ENCODE measurements around the gene SH3GL3.

Gene SH3GL3

DNA sequence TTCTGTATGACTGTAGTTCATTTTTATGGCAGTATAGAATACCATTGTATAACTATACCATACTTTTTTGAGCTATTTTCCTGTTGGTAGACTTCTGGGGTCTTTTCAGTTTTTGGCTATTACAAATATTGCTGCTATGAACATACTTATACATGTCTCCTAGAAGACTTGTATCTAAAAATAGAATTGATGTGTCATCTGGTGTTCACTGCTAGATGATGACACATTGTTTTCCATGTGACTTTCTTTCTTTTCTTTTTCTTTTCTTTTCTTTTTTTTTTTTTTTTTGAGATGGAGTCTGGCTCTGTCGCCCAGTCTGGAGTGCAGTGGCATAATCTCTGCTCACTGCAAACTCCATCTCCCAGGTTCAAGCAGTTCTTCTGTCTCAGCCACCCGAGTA, 69.8 kb downstream of the SH3GL3 start:
- in situ Hi-C loops (cut with MboI; ENCODE audit: low pct_unique_long_range_greater_than_20kb, low sequenced_read_pairs, unreplicated experiment): no loop called here
- TF ChIP-seq, protein P1, sequence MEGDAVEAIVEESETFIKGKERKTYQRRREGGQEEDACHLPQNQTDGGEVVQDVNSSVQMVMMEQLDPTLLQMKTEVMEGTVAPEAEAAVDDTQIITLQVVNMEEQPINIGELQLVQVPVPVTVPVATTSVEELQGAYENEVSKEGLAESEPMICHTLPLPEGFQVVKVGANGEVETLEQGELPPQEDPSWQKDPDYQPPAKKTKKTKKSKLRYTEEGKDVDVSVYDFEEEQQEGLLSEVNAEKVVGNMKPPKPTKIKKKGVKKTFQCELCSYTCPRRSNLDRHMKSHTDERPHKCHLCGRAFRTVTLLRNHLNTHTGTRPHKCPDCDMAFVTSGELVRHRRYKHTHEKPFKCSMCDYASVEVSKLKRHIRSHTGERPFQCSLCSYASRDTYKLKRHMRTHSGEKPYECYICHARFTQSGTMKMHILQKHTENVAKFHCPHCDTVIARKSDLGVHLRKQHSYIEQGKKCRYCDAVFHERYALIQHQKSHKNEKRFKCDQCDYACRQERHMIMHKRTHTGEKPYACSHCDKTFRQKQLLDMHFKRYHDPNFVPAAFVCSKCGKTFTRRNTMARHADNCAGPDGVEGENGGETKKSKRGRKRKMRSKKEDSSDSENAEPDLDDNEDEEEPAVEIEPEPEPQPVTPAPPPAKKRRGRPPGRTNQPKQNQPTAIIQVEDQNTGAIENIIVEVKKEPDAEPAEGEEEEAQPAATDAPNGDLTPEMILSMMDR (IDR thresholded peaks at IDR 0.05; ENCODE audit: extremely low read depth, insufficient read depth, missing control alignments): no peak
- no peak for DNase-seq (ENCODE audit: low spot score)

DNA sequence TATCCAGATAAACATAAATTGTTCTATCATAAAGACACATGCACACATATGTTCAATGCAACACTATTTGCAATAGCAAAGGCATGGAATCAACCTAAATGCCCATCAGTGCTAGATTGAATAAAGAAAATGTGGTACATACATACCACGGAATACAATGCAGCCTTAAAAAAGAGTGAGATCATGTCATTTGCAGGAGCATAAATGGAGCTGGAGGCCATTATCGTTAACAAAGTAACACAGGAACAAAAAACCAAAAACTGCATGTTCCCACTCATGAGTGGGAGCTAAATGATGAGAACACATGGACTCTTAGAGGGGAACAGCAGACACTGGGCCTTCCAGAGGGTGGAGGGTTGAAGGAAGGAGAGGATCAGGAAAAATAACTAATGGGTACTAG, 79.2 kb downstream of the SH3GL3 start:
- in situ Hi-C loops (cut with MboI; ENCODE audit: low pct_unique_long_range_greater_than_20kb, low sequenced_read_pairs, unreplicated experiment): no loop called here
- TF ChIP-seq, protein P1 (IDR thresholded peaks at IDR 0.05; ENCODE audit: extremely low read depth, insufficient read depth, missing control alignments): no peak
- no peak for DNase-seq (ENCODE audit: low spot score)

DNA sequence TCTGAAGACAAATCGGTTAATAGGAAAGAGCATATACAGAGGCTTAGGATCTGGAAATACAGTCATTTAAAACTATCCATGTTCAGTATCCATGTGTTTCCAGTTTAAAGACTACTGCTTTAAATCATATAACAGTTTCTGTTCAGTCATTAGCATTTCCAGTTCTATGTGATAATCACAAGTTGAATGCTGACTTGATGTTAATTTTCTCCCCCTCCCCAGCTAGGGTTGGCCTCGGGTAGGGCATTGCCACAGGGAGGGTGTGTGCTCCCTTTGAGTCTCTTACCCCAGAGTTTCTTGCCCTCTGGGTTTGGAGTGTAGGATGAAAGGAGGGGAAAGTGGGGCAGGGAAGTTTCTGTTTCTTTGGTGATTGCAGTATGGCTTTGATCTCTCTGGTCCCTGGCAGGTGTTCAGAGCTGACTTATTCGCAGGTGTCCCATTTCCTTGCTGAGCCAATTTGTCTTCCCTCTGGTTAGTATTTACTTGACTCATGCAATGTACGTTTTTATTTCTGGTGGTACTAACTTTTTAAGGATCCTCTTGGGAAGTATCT, 86.3 kb downstream of the SH3GL3 start:
- DNase-seq (ENCODE audit: low spot score): no peak
- in situ Hi-C loops (cut with MboI; ENCODE audit: low pct_unique_long_range_greater_than_20kb, low sequenced_read_pairs, unreplicated experiment): no loop called here
- TF ChIP-seq, protein P1 (IDR thresholded peaks at IDR 0.05; ENCODE audit: extremely low read depth, insufficient read depth, missing control alignments): no peak

DNA sequence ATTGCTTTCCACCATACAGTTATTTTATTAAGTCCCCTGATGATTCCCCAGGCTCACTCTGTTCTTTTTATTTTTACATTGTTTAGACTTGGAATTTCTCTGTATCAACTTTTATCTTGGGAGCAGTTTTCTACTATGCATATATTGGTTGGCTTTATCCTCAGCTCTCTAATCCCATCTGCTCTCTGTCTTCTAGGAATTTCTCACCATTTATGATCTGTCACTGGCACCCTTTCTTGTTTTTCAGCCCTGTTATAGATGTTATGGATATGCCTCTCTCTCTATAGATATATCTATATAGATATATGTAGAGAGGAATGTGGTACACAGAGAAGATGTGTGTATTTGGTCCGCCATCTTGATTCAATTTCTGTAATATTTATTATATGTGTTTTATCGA, 90.5 kb downstream of the SH3GL3 start:
- in situ Hi-C loops (cut with MboI; ENCODE audit: low pct_unique_long_range_greater_than_20kb, low sequenced_read_pairs, unreplicated experiment): no loop called here
- no peak for DNase-seq (ENCODE audit: low spot score)
- TF ChIP-seq, protein P1 (IDR thresholded peaks at IDR 0.05; ENCODE audit: extremely low read depth, insufficient read depth, missing control alignments): no peak

DNA sequence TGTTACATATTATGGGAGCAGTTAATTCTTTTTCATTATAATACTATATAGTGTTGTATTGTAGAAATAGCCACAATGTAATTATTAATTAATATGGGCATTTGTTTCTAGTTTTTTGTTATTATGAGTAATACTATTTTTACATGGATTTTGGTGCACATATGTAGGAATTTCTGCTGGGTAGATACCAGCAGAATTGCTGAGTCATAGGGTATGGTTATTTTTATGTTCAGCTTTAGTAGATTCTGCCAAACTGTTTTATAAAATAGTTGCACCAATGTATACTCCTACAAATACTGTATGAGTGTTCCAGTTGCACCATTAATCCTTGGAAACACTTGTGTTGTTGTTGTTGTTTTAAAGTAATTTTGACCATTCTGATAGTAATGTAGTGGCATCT, 91.5 kb downstream of the SH3GL3 start:
- in situ Hi-C loops (cut with MboI; ENCODE audit: low pct_unique_long_range_greater_than_20kb, low sequenced_read_pairs, unreplicated experiment): no loop called here
- DNase-seq (ENCODE audit: low spot score): no peak
- TF ChIP-seq, protein P1 (IDR thresholded peaks at IDR 0.05; ENCODE audit: extremely low read depth, insufficient read depth, missing control alignments): no peak

DNA sequence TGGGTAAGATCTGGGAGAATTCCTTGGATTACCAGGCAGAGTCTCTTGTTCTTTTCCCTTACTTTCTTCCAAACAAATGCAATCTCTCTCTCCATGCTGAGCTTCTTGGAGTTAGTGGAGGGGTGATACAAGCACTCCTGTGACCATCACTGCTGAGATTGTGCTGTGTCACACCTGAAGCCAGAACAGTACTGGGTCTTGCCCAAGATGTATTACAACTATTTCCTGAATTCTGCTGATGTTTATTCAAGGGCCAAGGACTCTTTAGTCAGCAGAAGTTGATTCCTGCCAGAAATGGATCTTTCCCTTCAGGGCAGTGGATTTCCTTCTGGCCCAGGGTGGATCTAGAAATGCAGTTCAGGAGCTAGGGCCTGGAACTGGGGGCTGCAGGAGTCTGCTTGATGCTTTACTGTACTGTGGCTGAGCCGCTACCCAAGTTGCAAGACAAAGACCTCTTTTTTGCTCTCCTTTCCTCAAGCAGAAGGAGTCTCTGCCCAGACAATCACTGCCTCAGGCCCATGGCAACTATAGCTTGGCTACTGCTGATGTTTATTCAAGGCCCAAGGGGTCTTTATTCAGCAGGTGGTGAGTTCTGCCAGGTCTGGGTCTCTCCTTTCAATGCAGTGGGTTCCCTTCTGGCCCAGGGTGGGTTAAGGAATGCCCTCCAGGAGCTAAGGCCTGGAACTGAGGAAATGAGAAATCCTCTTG, 98.8 kb downstream of the SH3GL3 start:
- TF ChIP-seq, protein P1 (IDR thresholded peaks at IDR 0.05; ENCODE audit: extremely low read depth, insufficient read depth, missing control alignments): no peak
- DNase-seq (ENCODE audit: low spot score): no peak
- in situ Hi-C loops (cut with MboI; ENCODE audit: low pct_unique_long_range_greater_than_20kb, low sequenced_read_pairs, unreplicated experiment): no loop called here
